Activated CD4-positive, alpha-beta T cell treated with anti-CD3 and anti-CD28 coated beads for 36 hours (primary cell): Measurements from ENCODE around the gene ABTB1. TPM values are rescaled to one million over a fixed set of nuclear protein-coding genes. Genes with fewer than 3 reads are reported as not detected.
A peak's percentile ranks its signal among the peaks of the same experiment; 100 is the strongest.

Source experiments
- ATAC-seq: fragments of 200-7000 bp; cut with Tn5 transposase; one replicate; pipeline ENCODE4 v1.10.0; 2021; ENCODE audit warnings: mild to moderate bottlenecking, moderate library complexity
- CTCF ChIA-PET: fragments of 350-600 bp; sonication (Branson Sonifier 250); formaldehyde crosslinking; loops from one replicate; lab custom pipeline; 2021; ENCODE audit warnings: antibody characterized with exemption; lab: Charles Lee
- POLR2A ChIA-PET: fragments of 350-600 bp; sonication (Branson Sonifier 250); formaldehyde crosslinking; loops from one replicate; lab custom pipeline; 2021; ENCODE audit warnings: antibody characterized with exemption, inconsistent platforms; lab: Charles Lee
- DNase-seq: peaks from one replicate; pipeline ENCODE4 v3.0.0-alpha.2; 2020
- H3K27ac Mint-ChIP-seq: one replicate; pipeline ENCODE4 v1.8.0; 2021; ENCODE audit warnings: mixed read lengths
- H3K27me3 Mint-ChIP-seq: one replicate; pipeline ENCODE4 v1.8.0; 2021; ENCODE audit warnings: mixed read lengths
- H3K36me3 Mint-ChIP-seq: one replicate; pipeline ENCODE4 v1.8.0; 2021; ENCODE audit warnings: low read depth, mixed read lengths
- H3K4me1 Mint-ChIP-seq: one replicate; pipeline ENCODE4 v1.8.0; 2021; ENCODE audit warnings: mixed read lengths
- H3K4me3 Mint-ChIP-seq: one replicate; pipeline ENCODE4 v1.8.0; 2021; ENCODE audit warnings: mild to moderate bottlenecking, moderate library complexity, mixed read lengths
- H3K9me3 Mint-ChIP-seq: one replicate; pipeline ENCODE4 v1.8.0; 2021; ENCODE audit warnings: low read depth, mixed read lengths
- intact Hi-C, 2 experiments: fragments of 100-400 bp; cut with DNase I in 1 of 2; cut with micrococcal nuclease in 1 of 2; formaldehyde crosslinking; loops; one replicate each; pipeline versions ENCODE4 v1.14.2 to v1.15.1; 2022 to 2024; cut with DNase I, micrococcal nuclease
- total RNA-seq, 2 experiments: library from RNA; stranded (reverse); gene quantifications; one replicate each; pipeline ENCODE4 v1.2.3, GENCODE V29; 2021

Gene ABTB1
- total RNA-seq, 2 experiments from 2014 or later, result 8.3 to 9.6 TPM

GRCh38 chr3:127637546-127637945 lies 35.2 kb upstream of the ABTB1 start:
- peak; percentile 95 for ATAC-seq
- no peaks in the 10 kb centered on the region for H3K9me3 Mint-ChIP-seq
- no peaks in the 10 kb centered on the region for H3K27me3 Mint-ChIP-seq
- DNase-seq, result peak; percentile 51
- intact Hi-C loops, result no loop called here
- H3K27ac Mint-ChIP-seq, result no peak overlapping the region
- H3K4me1 Mint-ChIP-seq, result peaks cover 7% of the 10 kb centered on the region
- ChIA-PET CTCF (no interaction called here), POLR2A (no interaction called here)
- H3K4me3 Mint-ChIP-seq, result no peak overlapping the region
- H3K36me3 Mint-ChIP-seq, result no peaks in the 10 kb centered on the region

- intact Hi-C loops, result no loop called here
- no peak for ATAC-seq
- Mint-ChIP-seq H3K9me3 (no peaks in the 10 kb centered on the region), H3K27me3 (no peaks in the 10 kb centered on the region), H3K4me1 (peaks cover 7% of the 10 kb centered on the region), H3K27ac (no peak overlapping the region), H3K36me3 (no peaks in the 10 kb centered on the region), H3K4me3 (no peak overlapping the region)
- no peak for DNase-seq
- ChIA-PET CTCF (interaction anchor here (0.8 kb wide), 1 partner anchor 400 kb away, joined by 3 read pairs; no protein-coding TSS in a partner anchor), POLR2A (no interaction called here)
These were observed 34.8 kb upstream of the ABTB1 start for GRCh38 chr3:127637971-127638370.

- H3K27ac Mint-ChIP-seq, result no peak overlapping the region
- H3K9me3 Mint-ChIP-seq, result no peaks in the 10 kb centered on the region
- ChIA-PET POLR2A (no interaction called here), CTCF (interaction anchor here (0.8 kb wide), 1 partner anchor 64 kb away, joined by 4 read pairs; no protein-coding TSS in a partner anchor)
- H3K4me1 Mint-ChIP-seq, result peaks cover 7% of the 10 kb centered on the region
- intact Hi-C loops, result no loop called here
- DNase-seq, result no peak
- H3K36me3 Mint-ChIP-seq, result no peaks in the 10 kb centered on the region
- no peaks in the 10 kb centered on the region for H3K27me3 Mint-ChIP-seq
- no peak overlapping the region for H3K4me3 Mint-ChIP-seq
- ATAC-seq, result no peak
These were observed 33.3 kb upstream of the ABTB1 start for GRCh38 chr3:127639173-127640041.

GRCh38 chr3:127640042-127640355 lies 32.8 kb upstream of the ABTB1 start:
- Mint-ChIP-seq H3K9me3 (no peaks in the 10 kb centered on the region), H3K4me3 (no peak overlapping the region), H3K36me3 (no peaks in the 10 kb centered on the region), H3K27me3 (no peaks in the 10 kb centered on the region), H3K27ac (no peak overlapping the region), H3K4me1 (peaks cover 7% of the 10 kb centered on the region)
- ATAC-seq (no peak), DNase-seq (no peak)
- intact Hi-C loops, result no loop called here
- POLR2A ChIA-PET, result no interaction called here
- CTCF ChIA-PET, result interaction anchor here (0.8 kb wide), 1 partner anchor 65 kb away, joined by 4 read pairs; no protein-coding TSS in a partner anchor

- ChIA-PET CTCF (interaction anchor here (0.5 kb wide), 1 partner anchor 1054 kb away, joined by 3 read pairs; no protein-coding TSS in a partner anchor), POLR2A (interaction anchor here (0.5 kb wide), 1 partner anchor 24 kb away, joined by 6 read pairs; no protein-coding TSS in a partner anchor)
- intact Hi-C loops, result no loop called here
- Mint-ChIP-seq H3K4me1 (no peaks in the 10 kb centered on the region), H3K4me3 (no peak overlapping the region), H3K9me3 (no peaks in the 10 kb centered on the region), H3K27ac (no peak overlapping the region), H3K36me3 (no peaks in the 10 kb centered on the region), H3K27me3 (no peaks in the 10 kb centered on the region)
- no peak for ATAC-seq
- DNase-seq, result no peak
These were observed 27.9 kb upstream of the ABTB1 start for GRCh38 chr3:127644641-127645370.

- Mint-ChIP-seq H3K4me1 (no peaks in the 10 kb centered on the region), H3K4me3 (no peak overlapping the region), H3K36me3 (no peaks in the 10 kb centered on the region), H3K27me3 (no peaks in the 10 kb centered on the region), H3K9me3 (no peaks in the 10 kb centered on the region), H3K27ac (no peak overlapping the region)
- POLR2A ChIA-PET, result interaction anchor here (0.5 kb wide), 1 partner anchor 24 kb away, joined by 6 read pairs; no protein-coding TSS in a partner anchor
- CTCF ChIA-PET, result no interaction called here
- ATAC-seq (no peak), DNase-seq (no peak)
- intact Hi-C loops, result no loop called here
These were observed 27.3 kb upstream of the ABTB1 start for GRCh38 chr3:127645371-127646015.

GRCh38 chr3:127646501-127647046 lies 26.2 kb upstream of the ABTB1 start:
- ChIA-PET CTCF (interaction anchor here (0.7 to 0.8 kb wide), 3 partner anchors 12 to 136 kb away, joined by 3 to 4 read pairs (median 3); no protein-coding TSS in a partner anchor), POLR2A (no interaction called here)
- no peaks in the 10 kb centered on the region for H3K9me3 Mint-ChIP-seq

GRCh38 chr3:127647166-127647844 lies 25.4 kb upstream of the ABTB1 start:
- intact Hi-C loops, result no loop called here
- DNase-seq (no peak), ATAC-seq (no peak)
- ChIA-PET POLR2A (no interaction called here), CTCF (interaction anchor here (0.6 to 0.8 kb wide), 3 partner anchors 50 to 1518 kb away, joined by 3 read pairs; no protein-coding TSS in a partner anchor)
- H3K4me1 Mint-ChIP-seq, result no peaks in the 10 kb centered on the region
- H3K4me3 Mint-ChIP-seq, result no peak overlapping the region
- no peaks in the 10 kb centered on the region for H3K27me3 Mint-ChIP-seq
- no peaks in the 10 kb centered on the region for H3K9me3 Mint-ChIP-seq
- no peaks in the 10 kb centered on the region for H3K36me3 Mint-ChIP-seq
- H3K27ac Mint-ChIP-seq, result no peak overlapping the region

More at GRCh38 chr3:127646501-127647046, 26.2 kb upstream of the ABTB1 start:
- H3K4me1 Mint-ChIP-seq, result no peaks in the 10 kb centered on the region
- no peaks in the 10 kb centered on the region for H3K27me3 Mint-ChIP-seq
- H3K27ac Mint-ChIP-seq, result no peak overlapping the region
- no peaks in the 10 kb centered on the region for H3K36me3 Mint-ChIP-seq
- intact Hi-C loops, result no loop called here
- no peak overlapping the region for H3K4me3 Mint-ChIP-seq
- DNase-seq, result peak; percentile 22
- ATAC-seq, result no peak

- H3K9me3 Mint-ChIP-seq, result no peaks in the 10 kb centered on the region
- H3K36me3 Mint-ChIP-seq, result no peaks in the 10 kb centered on the region
- H3K27ac Mint-ChIP-seq, result no peak overlapping the region
- H3K27me3 Mint-ChIP-seq, result peaks cover under 1% of the 10 kb centered on the region
- DNase-seq (no peak), ATAC-seq (no peak)
- intact Hi-C loops, result no loop called here
- no peak overlapping the region for H3K4me3 Mint-ChIP-seq
- ChIA-PET CTCF (interaction anchor here (0.6 to 0.7 kb wide), 2 partner anchors 50 to 1519 kb away, joined by 3 read pairs; no protein-coding TSS in a partner anchor), POLR2A (no interaction called here)
- no peaks in the 10 kb centered on the region for H3K4me1 Mint-ChIP-seq
These were observed 24.9 kb upstream of the ABTB1 start for GRCh38 chr3:127647845-127648204.

GRCh38 chr3:127650236-127650635 lies 22.5 kb upstream of the ABTB1 start:
- Mint-ChIP-seq H3K4me3 (no peak overlapping the region), H3K4me1 (no peaks in the 10 kb centered on the region), H3K36me3 (no peaks in the 10 kb centered on the region), H3K27ac (no peak overlapping the region), H3K27me3 (peaks cover 2% of the 10 kb centered on the region), H3K9me3 (no peaks in the 10 kb centered on the region)
- DNase-seq, result no peak
- ChIA-PET POLR2A (no interaction called here), CTCF (interaction anchor here (1.4 to 1.6 kb wide), 2 partner anchors 104 to 321 kb away, joined by 3 to 4 read pairs; no protein-coding TSS in a partner anchor)
- intact Hi-C loops, result loop anchor here in 1 of 2 experiments (10.0 kb wide), 1 partner anchor 185 kb away; no protein-coding TSS in a partner anchor
- ATAC-seq, result no peak
